DND-41 (cell line): Measurements from ENCODE around the gene LINC01488.

Experiments
- EZH2 ChIP-seq: IDR thresholded peaks from 3 replicates; pipeline ENCODE4 v1.6.1; 2012; ENCODE audit warnings: borderline replicate concordance, low read depth, mild to moderate bottlenecking, moderate library complexity, low read length, inconsistent platforms; ENCODE audit not compliant: severe bottlenecking
- TF ChIP-seq, protein P1 (sequence below): IDR thresholded peaks from 2 replicates; pipeline ENCODE4 v1.5.1; 2012; ENCODE audit warnings: borderline replicate concordance, low read length, moderate library complexity, mild to moderate bottlenecking; ENCODE audit not compliant: poor library complexity, severe bottlenecking; ENCODE audit errors: extremely low read depth

DNA sequence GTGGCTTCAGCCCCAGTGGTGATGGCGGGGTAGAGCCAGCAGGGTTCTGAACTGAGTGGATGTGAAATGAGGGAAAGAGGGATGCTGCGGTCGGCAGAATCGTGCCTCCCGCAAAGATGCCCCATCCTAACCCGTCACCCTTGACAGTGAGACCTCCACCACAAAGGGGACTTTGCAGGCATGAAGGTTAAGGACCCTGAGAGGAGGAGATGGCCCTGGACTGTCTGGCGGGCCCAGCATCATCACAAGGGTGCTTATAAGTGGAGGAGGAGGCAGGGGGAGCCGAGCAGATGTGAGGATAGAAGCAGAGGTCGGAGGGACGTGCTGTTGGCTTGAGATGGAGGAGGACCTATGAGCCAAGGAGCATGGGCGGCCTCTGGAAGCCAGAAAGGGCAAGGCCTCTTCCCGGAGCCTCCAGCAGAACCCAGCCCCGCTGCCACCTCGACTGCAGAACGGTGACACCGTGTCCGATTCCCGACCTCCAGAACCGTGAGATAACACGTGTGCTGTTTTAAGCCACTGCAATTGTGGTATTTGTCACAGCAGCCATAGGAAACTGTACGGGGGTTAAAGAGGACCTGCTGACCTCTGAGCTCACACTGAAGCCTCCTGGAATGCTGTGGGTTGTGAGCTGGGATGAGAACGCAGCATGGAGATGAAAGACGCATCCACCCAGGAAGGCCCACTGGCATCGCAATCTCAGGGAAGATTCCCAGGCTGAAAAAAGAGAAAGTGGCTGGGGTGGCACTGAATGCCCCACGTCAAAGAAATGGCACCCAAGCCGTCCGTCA, 10.9 kb downstream of the LINC01488 start:
- TF ChIP-seq, protein P1, sequence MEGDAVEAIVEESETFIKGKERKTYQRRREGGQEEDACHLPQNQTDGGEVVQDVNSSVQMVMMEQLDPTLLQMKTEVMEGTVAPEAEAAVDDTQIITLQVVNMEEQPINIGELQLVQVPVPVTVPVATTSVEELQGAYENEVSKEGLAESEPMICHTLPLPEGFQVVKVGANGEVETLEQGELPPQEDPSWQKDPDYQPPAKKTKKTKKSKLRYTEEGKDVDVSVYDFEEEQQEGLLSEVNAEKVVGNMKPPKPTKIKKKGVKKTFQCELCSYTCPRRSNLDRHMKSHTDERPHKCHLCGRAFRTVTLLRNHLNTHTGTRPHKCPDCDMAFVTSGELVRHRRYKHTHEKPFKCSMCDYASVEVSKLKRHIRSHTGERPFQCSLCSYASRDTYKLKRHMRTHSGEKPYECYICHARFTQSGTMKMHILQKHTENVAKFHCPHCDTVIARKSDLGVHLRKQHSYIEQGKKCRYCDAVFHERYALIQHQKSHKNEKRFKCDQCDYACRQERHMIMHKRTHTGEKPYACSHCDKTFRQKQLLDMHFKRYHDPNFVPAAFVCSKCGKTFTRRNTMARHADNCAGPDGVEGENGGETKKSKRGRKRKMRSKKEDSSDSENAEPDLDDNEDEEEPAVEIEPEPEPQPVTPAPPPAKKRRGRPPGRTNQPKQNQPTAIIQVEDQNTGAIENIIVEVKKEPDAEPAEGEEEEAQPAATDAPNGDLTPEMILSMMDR: no peak
- TF ChIP-seq EZH2: no peak
